Skin epidermis (tissue), 12 donors: Measurements from ENCODE around the gene CALB2.

Experiments
- H3K27ac ChIP-seq, 21 experiments: fragments of 200-600 bp; sonication (generic) in 11 of 21; one replicate each; pipeline ENCODE4 v1.5.0; 2020; ENCODE audit warnings: mild to moderate bottlenecking in 3 of 21, inconsistent platforms in 2 of 21, moderate library complexity in 2 of 21
- H3K4me3 ChIP-seq, 7 experiments: fragments of 200-600 bp; sonication (generic) in 2 of 7; one replicate each; pipeline ENCODE4 v1.5.0; 2020; ENCODE audit warnings: inconsistent platforms in 2 of 7, mild to moderate bottlenecking in 2 of 7, moderate library complexity in 1 of 7

CALB2 gene

GRCh38 chr16:71414038-71414437 lies 55.5 kb downstream of the CALB2 start:
- H3K4me3 ChIP-seq: no peak overlapping the region
- H3K27ac ChIP-seq: no peak overlapping the region

GRCh38 chr16:71421911-71422310 lies 63.4 kb downstream of the CALB2 start:
- Histone ChIP-seq H3K4me3 (no peak overlapping the region), H3K27ac (no peak overlapping the region)

GRCh38 chr16:71423016-71423415 lies 64.5 kb downstream of the CALB2 start:
- H3K27ac ChIP-seq: no peak overlapping the region
- H3K4me3 ChIP-seq: no peak overlapping the region

GRCh38 chr16:71423865-71424264 lies 65.3 kb downstream of the CALB2 start:
- Histone ChIP-seq H3K27ac (no peak overlapping the region), H3K4me3 (no peak overlapping the region)

DNA sequence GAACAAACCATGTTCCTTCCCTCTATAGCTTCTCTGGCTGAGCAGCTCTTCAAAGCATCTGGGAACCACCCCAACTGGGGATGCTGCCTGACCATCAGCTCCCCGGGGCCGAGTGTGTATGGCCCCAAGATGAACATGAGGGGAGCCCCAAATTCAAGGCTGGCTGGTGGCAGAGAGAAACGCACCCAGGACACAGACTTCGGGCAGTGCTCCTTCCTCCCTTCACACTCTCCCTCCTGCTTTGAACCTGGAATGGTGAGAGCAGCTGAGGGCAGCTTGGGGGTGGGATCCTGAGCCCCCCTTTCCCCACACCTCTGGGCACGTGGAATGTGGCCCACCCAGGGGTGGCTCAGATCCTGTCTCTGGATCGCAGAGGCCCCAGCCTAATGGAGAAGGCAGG lies 66.1 kb downstream of the CALB2 start:
- H3K27ac ChIP-seq: no peak overlapping the region
- no peak overlapping the region for H3K4me3 ChIP-seq

GRCh38 chr16:71425746-71426068 lies 67.2 kb downstream of the CALB2 start:
- H3K4me3 ChIP-seq: no peak overlapping the region
- H3K27ac ChIP-seq: no peak overlapping the region

GRCh38 chr16:71426069-71426879 lies 67.8 kb downstream of the CALB2 start:
- H3K4me3 ChIP-seq: no peak overlapping the region
- no peak overlapping the region for H3K27ac ChIP-seq

DNA sequence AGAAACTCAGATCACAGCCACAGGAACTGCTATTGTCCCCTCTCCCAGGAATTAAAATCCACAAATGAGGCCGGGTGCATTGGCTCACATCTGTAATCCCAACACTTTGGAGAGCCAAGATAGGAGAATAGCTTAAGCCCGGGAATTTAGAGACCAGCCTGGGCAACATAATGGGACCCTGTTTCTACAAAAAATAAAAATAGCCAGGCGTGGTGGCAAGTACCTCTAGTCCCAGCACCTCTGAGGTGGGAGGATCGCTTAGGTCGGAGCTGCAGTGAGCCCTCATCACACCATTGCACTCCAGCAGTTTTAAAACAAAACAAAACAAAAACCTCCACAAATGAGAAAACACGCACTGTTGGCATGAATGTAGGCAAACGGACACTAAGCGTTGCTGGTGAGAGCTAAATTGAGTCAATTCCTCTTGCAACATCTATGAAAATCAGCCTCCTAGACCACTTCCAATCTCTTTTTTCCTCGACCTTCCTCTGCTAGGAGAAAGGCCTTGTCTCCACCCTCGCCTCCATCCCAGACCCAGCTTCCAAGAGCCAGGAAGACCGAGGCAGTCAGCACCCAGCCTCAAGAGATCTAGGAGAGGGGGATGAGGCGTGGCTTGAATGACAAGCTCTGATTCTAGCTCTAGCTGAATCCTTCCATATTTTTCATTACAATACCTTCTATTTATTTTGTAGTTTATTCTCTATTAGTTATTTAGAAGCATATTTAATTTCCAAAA lies 68.5 kb downstream of the CALB2 start:
- Histone ChIP-seq H3K4me3 (no peak overlapping the region), H3K27ac (no peak overlapping the region)

- no peak overlapping the region for H3K4me3 ChIP-seq
- no peak overlapping the region for H3K27ac ChIP-seq
Measured at GRCh38 chr16:71428385-71428784, 69.9 kb downstream of the CALB2 start.

DNA sequence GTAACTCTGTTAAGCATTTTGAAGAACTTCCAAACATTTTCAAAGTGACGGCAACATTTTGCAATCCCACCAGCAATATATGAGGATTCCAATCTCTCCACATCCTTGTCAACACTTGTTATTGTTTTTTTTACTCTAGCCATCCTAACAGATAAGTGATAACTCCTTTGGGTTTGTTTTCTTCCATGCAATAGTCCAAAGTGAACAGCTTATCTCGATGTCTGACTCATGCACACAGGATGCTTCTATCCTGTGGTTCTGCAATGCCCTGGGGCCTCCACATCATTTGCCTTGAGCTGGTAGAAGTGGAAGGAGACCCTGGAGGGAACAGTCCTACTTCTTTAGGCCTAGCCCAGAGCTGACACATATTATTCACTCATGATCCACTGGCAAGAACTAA lies 70.4 kb downstream of the CALB2 start:
- Histone ChIP-seq H3K27ac (no peak overlapping the region), H3K4me3 (no peak overlapping the region)

GRCh38 chr16:71429581-71429980 lies 71.1 kb downstream of the CALB2 start:
- no peak overlapping the region for H3K4me3 ChIP-seq
- H3K27ac ChIP-seq: no peak overlapping the region

DNA sequence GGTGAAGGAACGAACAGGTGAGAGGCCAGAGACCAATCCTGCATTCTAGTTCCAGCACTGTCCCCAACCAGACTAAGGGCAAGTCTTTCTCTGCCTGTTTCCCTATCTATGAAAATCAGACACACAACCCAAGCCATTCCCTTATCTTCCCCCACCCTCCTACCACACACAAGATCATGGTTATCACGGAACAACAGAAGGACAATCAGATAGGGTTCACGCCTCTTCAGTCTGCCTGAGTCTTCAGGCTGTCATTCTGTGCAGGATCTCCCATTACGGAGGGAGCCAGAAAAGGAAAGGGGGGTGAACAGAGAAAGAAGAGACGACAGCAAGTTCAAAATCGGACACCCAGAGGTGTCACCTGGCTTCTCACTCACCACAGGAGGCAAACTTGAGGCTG lies 72.2 kb downstream of the CALB2 start:
- Histone ChIP-seq H3K4me3 (no peak overlapping the region), H3K27ac (no peak overlapping the region)

- H3K4me3 ChIP-seq: no peak overlapping the region
- H3K27ac ChIP-seq: no peak overlapping the region
Measured at GRCh38 chr16:71431176-71431575, 72.7 kb downstream of the CALB2 start.

- Histone ChIP-seq H3K4me3 (no peak overlapping the region), H3K27ac (no peak overlapping the region)
Measured at GRCh38 chr16:71431991-71432390, 73.5 kb downstream of the CALB2 start.

DNA sequence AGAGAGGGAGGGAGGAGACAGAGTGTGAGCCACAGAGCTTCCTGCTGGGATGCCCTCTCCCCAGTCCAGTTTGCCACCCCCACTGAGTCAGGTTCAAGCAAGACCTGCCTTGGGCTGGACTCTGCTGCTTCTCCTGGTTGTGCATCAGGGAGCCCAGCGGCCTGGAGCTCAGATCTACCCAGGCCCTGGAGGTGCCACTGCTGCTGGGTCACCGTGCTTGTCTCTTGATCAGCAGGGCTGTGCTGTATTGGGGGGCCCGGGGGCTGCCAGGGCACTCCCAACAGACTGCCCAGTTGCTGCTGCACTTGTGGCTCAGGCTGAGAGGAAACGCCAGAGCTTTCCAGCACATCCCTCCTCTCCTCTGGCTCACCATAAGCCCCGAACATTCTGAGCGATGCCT lies 74.4 kb downstream of the CALB2 start:
- Histone ChIP-seq H3K27ac (no peak overlapping the region), H3K4me3 (no peak overlapping the region)

GRCh38 chr16:71436473-71436872 lies 78.0 kb downstream of the CALB2 start:
- no peak overlapping the region for H3K4me3 ChIP-seq
- H3K27ac ChIP-seq: no peak overlapping the region

DNA sequence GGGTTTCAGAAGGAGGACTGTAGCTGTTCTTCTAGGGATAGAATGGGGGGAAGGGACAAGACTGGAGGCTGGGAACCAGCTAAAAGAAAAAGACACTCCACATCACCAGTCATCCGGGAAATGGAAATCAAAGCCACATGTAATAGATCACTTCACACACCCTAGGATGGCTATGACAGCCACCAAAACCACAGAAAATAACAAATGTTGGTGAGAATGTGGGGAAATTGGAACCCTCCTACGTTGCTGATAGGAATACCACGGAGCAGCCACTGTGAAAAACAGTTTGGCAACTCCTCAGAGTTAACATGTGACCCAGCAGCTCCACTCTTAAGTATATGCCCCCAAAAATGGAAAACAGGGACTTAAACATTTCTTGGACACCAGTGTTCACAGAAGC lies 81.0 kb downstream of the CALB2 start:
- Histone ChIP-seq H3K27ac (no peak overlapping the region), H3K4me3 (no peak overlapping the region)
